Stimulated activated CD4-positive, alpha-beta T cell treated with anti-CD3 and anti-CD28 coated beads, Interleukin-1b, Interleukin-23, amount 100 ng/mL, for 4 hours (primary cell): ENCODE results near the gene REPIN1.

Source experiments
- DNase-seq, 2 donors: peaks; one replicate each; pipeline ENCODE4 v3.0.0-alpha.2; 2020; ENCODE audit warnings: low read depth in 2 of 2

The REPIN1 gene

DNA sequence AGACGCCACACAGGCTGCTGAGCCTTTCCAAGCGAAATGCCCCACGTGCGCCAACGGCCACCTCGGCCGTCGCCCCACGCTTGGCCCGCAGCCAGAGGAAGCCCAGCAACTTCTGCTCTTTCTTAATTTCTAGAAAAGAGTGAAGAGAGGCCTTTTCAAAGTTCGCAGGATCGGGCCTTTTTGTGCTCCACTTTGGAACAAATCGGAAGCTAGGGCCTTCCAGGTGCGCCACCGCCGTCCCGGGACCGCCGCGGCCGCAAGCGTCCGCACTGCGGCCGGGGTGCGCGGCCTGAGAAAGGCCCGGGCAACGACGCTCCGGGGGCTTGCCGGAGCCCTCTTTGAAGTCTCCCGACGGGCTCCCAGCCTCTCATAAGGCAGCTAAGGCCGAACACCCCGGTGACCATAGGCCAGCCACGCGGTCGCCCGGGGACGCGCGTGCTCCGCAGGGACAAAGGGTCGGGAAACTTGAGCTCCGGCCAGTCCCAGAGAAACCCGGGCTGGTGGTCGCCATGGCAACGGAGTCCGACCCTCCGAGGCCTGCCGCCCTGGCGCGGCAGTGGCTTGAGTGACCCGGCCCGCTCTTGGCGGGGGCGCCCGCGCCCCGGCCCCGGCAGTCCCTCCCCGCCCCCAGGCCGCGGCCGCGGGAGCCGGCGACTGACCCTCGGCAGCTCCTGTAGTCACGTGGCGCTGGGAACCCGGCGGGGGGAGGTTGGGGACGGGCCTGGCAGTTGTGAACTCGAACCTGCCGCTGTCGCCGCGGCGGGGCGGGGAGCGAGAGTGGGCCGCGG is at the start of gene REPIN1:
TSS of gene REPIN1 (plus strand) at position 727 of the 788 bp plus-strand sequence. CDS start 890 bp downstream, outside the sequence.
- peak; percentile 68 to 75 for DNase-seq

DNA sequence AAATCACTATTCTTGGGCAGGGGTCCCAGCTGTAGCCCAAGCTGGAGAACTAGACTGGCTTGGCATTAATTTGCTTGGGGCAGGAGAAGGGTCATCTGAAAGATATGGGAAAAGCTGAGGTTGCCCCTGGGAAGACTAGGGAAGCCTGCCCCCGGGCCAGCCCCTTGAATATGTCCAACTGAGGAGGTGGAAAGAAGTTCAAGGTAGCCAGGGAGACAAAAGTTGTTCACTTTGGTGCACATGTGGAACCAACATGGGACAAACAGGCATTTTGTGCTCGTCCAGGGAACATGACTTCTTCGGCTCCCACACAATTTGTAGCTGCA is 46.9 kb upstream of the REPIN1 start:
- no peak for DNase-seq

DNA sequence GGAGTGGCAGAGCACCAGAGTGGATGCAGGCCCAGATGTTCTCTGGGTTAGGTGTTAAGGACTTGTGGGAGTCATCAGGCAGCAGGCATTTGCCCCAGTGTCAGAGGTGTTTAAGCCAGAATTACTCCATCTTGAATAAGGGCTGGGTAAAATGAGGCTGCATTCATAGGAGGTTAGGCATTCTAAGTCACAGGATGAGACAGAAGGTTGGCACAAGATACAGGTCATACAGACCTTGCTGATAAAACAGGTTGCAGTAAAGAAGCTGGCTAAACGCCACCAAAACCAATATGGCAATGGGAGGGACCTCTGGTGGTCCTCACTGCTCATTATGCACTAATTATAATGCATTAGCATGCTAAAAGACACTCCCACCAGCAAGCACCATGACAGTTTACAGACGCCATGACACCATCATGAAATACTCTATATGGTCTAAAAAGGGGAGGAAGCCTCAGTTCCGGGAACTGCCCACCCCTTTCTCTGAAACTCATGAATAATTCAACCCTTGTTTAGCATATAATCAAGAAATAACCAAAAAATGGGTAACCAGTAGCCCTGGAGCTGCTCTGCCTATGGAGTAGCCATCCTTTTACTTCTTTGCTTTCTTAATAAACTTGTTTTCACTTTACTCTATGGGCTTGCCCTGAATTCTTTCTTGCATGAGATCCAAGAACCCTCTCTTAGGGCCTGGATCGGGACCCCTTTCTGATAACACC is 46.3 kb upstream of the REPIN1 start:
- peak; percentile 27 to 63 for DNase-seq

DNA sequence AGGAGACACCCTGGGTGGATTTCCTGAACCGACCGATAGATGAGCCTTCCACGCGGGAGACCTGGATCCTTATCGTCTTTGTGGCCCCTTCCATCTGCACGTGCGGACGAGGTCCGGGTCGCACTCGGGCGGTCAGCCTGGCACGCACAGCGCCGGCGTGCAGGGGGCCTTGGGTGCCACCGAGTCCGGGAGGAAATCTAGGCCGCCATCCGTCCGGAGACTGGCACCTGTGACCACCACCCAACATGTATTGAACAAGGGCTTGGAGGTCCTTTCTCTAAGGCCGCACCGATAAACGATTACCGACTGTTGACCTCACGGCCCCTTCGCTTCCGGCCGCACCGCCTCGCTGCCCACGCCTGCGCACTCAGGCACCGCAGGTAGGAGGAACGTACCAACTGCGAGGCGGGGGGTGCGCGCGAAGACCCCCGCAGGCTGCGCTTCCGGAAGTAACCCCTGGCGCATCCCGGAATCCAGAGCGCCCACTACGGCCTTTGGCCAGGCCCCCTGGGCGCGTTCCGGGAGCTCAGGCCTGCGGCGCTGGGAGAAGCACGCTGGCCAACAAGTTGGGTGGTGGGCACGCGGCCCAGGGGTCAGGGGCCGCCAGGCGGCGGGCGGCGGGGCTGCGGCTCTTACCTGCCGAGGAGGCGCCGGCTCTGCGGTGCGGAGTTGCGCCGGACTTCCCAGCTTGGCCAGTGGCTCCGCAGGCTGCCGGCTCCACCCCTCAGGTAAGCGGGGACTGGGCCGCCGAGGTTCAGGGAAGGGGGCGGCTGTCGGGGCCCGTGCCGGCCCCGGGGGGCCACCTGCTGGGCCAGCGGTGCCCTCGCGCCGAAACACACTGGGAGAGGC is 45.6 kb upstream of the REPIN1 start, which contains the start of the genes ACTR3C and LRRC61:
TSS of gene ACTR3C (minus strand) at position 713 of the 849 bp plus-strand sequence. CDS start 28,249 bp downstream, outside the sequence.
TSS of gene LRRC61 (plus strand) at position 523 of the 849 bp plus-strand sequence. CDS start 13,507 bp downstream, outside the sequence.
- DNase-seq, result peak; percentile 53 to 62

DNA sequence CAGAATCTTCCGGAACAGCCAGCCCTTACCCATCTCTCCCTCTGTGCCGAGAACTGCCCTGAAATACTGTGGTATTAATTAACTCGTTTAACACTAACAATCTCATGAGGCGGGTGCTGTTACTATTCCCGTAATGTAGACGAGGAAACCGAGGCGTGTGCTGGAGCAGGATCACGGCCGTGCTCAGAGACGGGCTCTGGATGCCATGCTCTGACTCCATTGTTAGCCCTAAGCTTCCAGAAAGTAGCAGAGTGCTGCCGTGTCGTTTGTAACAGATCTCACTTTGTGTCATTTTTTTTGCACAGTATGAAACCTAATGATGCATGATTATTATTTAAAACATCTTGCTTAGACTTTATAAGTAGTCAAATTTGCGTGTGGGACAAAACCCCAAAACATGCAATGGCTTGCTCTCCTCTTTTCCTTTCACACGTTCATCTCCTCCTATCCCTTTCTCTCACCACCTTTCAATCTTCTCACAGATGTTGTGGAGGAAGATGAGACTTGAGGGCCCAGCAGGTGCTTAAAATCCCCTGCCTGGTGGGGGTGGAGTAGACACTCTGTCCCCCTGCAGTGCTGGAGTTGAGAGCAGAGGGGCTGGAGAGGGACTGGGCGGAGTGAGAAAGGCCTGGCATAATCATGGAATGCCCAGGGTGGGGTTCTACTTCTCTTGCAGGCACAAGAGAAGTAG is 44.8 kb upstream of the REPIN1 start:
- no peak for DNase-seq

DNA sequence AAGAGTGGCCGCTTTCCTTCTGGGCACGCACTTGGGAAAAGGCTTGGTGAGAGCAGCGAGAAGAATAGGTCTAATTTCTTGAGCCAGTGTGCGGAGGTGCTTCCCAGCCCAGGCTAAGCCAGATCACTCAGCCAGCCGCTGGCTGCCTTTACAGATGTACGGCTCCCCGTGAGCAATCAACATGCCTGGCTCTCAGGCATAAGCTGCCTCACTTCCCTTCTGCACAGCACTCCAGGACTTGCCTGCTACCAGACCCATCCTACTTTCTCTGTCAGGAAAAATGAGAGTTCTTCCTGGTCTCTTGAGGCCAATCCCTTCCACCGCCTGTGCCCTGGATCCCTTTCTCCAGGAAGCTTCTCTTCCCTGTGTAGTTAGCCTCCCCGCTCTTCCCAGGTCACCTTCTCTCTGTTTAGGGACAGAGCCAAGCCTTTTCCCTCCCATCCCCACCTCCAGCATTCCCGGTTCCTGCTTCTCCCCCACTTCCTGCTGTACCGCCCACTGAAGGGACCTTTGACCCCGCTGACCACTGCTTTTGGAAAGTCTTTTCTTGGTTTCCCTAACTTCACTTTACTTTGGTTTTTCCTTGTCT is 44.2 kb upstream of the REPIN1 start:
- DNase-seq, result no peak

DNA sequence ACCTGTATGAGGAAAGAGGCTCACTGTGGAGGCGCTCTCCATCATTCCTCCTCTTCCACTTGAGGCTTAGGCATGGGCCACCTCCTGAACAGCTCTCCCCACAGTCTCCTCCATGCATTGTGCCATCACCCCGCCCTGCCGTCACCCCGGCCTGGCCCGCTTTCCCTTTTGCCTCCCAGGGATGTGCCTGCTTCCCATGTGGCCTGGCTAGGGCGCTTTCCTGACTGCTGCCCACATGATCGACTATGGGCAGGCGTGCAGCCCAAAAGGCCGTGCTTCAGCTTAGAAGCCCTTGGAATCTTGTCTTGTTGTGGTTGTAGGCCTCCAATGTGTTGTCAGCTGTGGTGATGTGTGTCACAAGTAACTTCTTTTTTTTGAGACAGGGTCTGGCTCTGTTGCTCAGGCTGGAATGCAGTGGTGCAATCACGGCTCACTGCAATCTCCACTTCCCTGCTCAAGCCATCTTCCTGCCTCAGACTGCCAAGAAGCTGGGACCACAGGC is 43.5 kb upstream of the REPIN1 start:
- no peak for DNase-seq

DNA sequence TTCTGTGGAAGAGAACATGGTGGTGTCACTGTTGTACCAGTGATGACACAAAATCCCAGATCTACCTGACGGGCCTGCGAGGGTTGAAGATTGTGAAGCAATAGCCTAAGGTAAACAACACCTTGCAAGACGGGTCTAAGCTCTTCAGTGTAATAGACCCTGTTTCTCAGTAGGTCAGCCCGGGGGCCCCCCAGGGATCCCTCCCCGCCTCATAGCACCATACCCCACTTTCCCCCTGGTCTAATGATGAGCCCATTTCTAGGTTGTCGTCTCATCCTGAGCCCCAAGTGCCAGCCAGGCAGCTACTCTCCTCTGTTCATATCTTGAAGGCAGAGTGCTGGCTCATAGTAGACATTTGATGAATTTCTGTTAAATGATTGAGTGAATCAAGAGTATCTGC is 42.7 kb upstream of the REPIN1 start:
- DNase-seq, result no peak

DNA sequence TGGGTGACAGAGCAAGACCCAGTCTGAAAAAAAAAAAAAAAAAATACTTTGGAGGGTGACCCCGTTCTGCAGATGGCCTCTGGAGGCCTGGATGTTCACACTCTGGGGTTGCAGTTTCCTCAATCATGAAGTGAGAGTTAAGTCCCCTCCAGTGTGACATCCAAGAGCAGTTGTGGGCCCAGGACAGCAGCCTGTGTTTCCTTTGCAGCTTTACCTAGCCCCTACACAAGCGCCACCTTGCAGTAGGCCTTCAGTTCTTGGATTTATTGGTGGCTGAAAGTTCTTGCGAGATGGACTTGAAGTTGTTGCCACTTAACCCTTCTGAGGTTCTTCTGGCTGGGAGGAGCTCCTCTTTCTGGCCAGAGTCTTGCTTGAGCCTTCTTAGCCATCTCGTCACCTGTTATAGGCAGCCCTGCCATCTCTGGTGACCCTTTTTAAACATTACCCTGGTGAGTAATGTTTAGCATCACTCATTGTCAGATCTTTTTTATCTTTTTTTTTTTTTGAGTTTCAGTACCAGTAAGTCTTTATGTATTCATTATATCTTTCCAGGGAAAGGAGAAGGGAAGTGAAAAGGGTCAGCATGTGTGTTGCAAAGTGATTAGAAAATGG is 41.9 kb upstream of the REPIN1 start:
- no peak for DNase-seq

DNA sequence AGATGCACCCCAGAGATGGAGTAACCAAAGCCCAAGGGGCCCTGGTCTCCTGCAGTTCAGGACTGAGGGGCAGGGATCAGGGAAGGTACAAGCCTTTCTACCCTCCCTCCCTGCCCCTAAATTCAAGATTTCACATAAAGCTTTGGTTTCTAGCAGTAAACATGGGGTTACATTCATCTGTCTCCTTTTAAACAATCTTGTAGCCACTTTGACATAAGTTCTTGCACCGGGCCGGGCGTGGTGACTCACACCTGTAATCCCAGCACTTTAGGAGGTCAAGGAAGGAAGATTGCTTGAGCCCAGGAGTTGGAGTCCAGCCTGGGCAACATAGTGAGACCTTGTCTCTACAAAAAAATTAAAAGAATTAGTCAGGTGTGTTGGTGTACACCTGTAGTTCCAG is 41.3 kb upstream of the REPIN1 start:
- DNase-seq, result no peak

DNA sequence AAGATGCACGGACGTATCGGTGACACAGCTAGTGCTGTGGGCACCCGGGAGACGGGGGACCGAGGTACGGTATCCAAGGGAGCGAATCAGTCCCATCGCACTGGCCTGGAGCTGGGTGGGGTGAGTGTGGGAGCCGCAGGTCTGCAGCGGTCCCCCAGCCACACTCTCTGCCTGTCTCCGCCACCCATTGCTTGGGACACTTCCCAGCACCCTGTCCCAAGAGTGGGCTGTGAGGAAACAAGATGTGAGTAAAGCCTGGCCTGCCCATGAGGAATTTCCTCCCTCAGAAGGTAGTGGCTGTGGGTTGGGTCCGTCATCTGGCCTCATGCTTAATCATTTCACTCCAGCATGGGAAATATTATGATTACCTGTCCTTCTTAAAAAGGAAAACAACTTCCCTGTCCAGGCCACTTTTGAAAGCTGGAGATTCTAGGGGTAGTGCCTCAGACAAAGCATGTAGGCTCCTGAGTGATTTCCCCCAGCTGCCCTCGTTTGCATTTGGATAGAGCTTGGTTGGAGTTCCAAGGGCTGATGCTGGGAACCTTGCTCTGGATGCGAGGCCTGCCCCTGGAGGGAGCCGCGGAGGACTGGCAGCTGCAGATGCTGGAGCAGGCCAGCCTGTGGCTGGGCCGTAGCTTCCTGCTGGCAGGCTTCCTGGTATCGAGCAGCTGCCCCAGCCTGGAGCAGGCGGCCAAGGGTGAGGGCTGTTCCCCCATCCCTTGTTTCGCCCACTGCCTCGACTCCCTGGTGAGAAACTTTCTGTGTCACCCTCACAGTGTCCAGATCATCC is 39.1 kb upstream of the REPIN1 start:
- DNase-seq, result no peak

DNA sequence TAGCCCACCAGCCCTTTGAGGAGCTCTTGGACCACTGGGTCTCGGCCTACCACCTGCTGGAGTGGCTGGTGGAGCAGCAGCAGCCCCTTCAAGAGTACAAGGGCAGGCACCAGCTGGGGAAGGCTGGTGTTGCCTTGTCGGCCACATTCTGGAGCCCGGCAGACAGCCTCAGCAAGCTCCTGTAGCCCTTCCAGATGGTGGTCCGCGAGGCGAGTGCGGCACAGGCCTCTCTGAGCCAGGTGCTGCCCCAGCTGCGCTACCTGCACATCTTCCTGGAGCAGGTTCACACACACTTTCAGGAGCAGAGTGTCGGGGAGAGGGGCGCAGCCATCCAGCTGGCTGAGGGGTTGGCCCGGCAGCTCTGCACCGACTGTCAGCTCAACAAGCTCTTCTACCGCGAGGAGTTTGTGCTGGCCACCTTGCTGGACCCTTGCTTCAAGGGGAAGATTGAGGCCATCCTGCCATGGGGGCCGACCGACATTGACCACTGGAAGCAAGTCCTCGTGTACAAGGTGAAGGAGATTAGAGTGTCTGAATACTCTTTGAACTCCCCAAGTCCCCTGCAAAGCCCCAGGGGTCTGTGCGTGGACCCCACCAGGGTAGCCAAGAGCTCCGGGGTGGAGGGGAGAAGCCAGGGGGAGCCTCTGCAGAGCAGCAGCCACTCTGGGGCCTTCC is 38.3 kb upstream of the REPIN1 start:
- DNase-seq, result no peak

DNA sequence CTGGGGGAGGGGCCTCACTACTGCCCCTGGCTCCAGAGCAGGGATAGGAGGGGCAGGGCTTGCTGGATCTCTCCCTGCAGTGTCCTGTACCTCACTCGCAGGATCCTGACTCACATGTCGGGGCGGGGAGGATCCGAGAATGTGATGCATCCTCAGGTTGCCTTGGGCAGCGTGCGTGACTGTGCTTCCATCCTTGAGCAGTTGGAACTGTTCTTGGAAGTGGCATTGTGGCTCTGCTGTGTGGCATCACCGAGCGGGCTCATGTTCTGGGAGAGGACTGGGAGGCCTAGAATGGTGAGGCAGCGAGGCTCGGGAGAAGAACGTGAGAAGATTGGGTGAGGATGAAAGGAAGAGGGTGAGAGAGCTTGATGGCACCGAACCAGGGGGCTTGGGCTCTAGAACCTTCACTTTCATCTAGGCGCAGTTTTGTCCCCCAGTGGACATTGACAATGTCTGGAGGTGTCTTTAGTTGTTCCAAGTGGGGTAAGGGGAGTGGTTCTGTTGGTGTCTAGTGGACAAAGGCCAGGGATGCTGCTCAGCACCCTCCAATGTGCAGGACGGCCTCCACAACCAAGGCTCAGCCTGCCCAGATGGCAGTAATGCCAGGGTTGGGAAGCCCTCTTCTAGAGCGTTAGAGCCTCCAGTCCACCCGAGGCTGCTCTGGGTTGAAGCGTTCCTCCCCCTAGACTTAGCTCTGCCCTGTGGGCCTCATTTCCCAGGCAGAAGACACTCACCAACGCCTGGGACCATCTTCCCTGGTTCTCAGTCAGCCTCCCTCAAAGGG is 35.6 kb upstream of the REPIN1 start:
- no peak for DNase-seq

DNA sequence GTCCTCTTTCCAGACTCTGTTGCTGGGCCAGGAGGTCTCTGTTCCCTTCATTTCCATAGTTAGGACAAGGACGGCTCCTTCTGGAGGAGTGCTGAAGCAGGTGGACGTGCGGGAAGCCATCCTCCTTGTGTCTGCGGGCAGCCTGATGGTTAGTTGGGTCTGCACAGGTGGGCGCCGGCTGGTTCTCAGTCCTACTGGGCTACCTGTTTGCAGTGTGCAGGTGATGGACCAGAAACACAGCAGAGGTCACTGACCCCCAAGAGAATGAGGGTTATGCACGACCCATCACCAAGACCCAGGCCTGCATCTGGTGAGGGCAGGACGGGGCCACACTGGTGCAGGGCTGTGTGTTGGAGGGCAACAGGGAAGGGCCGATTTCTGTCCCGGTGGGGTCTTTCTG is 35.0 kb upstream of the REPIN1 start:
- no peak for DNase-seq

DNA sequence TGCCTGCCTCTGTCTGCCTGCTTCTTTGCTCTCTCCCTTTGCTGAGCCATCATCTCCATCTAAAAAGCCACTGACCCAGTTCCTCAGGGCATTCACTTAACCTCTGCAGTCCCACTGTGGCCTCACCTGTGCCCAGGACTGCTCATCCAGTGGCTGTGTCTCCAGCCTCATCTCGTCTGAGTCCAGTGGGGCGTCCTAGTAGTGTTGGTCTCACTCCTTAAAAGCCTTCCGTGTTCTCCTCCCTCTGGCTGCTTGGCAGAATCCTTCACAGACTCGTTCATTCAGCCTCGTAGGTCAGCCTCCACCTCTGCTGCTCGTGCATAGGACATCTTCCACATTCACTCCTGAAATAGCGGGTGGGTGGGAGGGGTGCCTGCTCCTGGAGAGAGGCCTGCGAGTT is 34.5 kb upstream of the REPIN1 start:
- DNase-seq, result no peak

DNA sequence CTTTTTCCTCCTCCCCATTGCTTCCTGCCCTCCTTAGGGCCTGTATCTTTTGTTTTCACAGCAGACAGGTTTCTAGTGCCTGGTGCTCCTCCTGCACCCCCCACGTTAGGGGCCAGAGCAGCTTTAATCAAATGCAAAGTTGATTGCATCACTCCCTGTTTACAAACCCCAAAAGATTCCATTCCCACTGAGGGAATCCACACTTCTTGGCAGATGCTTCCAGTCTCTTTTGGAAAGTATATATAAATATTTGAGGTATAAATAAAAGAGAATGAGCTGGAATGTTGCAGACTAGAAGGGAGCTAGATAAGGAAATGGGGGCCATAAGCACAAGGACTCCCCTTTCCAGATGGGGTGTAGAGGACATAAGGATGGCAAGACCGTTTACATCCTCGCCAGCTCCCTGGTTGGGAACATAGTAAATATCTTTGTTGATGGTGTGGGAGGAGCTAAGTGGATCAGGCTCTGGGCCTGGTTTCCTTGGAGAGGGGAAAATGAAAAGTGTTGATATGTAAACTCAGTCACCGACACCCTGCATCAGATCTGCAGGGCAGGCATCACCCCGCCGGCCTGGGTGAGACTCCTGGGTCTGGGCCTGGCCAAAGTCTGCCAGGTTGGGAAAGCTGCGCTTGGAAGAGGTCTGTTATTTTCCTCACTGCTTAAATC is 33.4 kb upstream of the REPIN1 start:
- DNase-seq, result no peak

DNA sequence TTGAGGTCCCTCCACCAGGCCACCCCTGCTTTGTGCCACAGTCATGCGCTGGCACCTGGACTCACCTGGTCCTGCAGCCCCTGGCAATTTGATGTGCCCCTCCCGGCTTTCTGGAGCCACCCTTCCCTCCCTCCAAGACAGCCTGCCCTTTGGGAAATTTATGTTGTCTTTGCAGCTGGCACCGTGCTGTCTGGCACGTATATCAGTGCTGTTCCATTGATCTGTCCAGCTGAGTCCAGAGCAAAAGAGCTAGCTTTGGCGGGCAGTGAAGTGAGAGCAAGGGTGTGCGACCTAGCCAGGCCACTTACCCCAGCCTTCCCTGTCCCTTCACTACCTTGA is 32.9 kb upstream of the REPIN1 start:
- no peak for DNase-seq

DNA sequence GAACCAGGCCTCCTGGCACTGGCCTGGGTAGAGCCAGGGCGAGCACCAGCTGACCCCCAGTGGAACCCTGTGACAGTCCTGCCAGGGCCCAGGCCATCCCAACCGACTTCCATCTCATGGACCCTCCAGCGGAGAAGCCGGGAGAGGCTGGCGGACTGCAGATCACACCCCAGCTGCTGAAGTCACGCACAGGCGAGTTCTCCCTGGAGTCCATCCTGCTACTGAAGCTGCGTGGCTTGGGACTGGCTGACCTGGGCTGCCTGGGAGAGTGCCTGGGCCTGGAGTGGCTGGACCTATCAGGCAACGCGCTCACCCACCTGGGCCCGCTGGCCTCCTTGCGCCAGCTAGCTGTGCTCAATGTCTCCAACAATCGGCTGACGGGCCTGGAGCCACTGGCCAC is 31.9 kb upstream of the REPIN1 start:
- DNase-seq, result no peak
